Keratinocyte (primary cell): ENCODE measurements around the gene TSHZ1. TPM values are rescaled to one million over a fixed set of nuclear protein-coding genes. Genes with fewer than 3 reads are reported as not detected.

Source experiments
- DNase-seq: peaks from one replicate; pipeline ENCODE4 v3.0.0-alpha.2; 2011; ENCODE audit warnings: low read depth, missing footprints, low spot score
- FAIRE-seq: peaks from 2 replicates; lab custom pipeline; 2011; peaks lifted over from hg19 to GRCh38; lab: Jason Lieb, UNC
- H2AFZ ChIP-seq: 2 replicates; pipeline ENCODE4 v1.6.0; 2012; ENCODE audit warnings: low read length, control low read depth, inconsistent platforms; ENCODE audit not compliant: control insufficient read depth
- H3K27ac ChIP-seq: 2 replicates; pipeline ENCODE4 v1.5.1; 2011; ENCODE audit warnings: low read length; ENCODE audit not compliant: control insufficient read depth, insufficient read depth
- H3K27me3 ChIP-seq: 3 replicates; pipeline ENCODE4 v1.6.0; 2011; ENCODE audit warnings: low read length; ENCODE audit not compliant: control insufficient read depth, insufficient read depth; ENCODE audit errors: extremely low read depth
- H3K36me3 ChIP-seq, 2 experiments: 2 replicates in 1 of 2; 3 replicates in 1 of 2; pipeline ENCODE4 v1.5.1; 2011; ENCODE audit warnings: low read length in 2 of 2, mild to moderate bottlenecking in 1 of 2; ENCODE audit not compliant: control insufficient read depth in 2 of 2, insufficient read depth in 2 of 2; ENCODE audit errors: extremely low read depth in 1 of 2
- H3K4me1 ChIP-seq: 3 replicates; pipeline ENCODE4 v1.5.1; 2011; ENCODE audit warnings: low read length; ENCODE audit not compliant: control insufficient read depth, insufficient read depth; ENCODE audit errors: extremely low read depth
- H3K4me2 ChIP-seq: 3 replicates; pipeline ENCODE4 v1.6.0; 2011; ENCODE audit warnings: low read depth, low read length; ENCODE audit not compliant: control insufficient read depth, insufficient read depth; ENCODE audit errors: extremely low read depth
- H3K4me3 ChIP-seq, 3 experiments: fragments of 200-600 bp in 1 of 3; sonication (generic) in 1 of 3; 2 replicates in 2 of 3; 3 replicates in 1 of 3; pipeline ENCODE4 v1.5.1; 2011 to 2016; ENCODE audit warnings: low read length in 3 of 3, mild to moderate bottlenecking in 3 of 3, control low read depth in 2 of 3, inconsistent platforms in 1 of 3, low read depth in 1 of 3, mixed read lengths in 1 of 3, mixed run types in 1 of 3, moderate library complexity in 1 of 3; ENCODE audit not compliant: control insufficient read depth in 2 of 3, insufficient read depth in 2 of 3; ENCODE audit errors: extremely low read depth in 1 of 3
- H3K79me2 ChIP-seq: 2 replicates; pipeline ENCODE4 v1.6.0; 2012; ENCODE audit warnings: low read length; ENCODE audit not compliant: control insufficient read depth, insufficient read depth
- H3K9ac ChIP-seq: 3 replicates; pipeline ENCODE4 v1.6.0; 2011; ENCODE audit warnings: low read length; ENCODE audit not compliant: control insufficient read depth, insufficient read depth; ENCODE audit errors: extremely low read depth
- H3K9me1 ChIP-seq: 3 replicates; pipeline ENCODE4 v1.6.0; 2011; ENCODE audit warnings: low read length; ENCODE audit not compliant: control insufficient read depth, insufficient read depth; ENCODE audit errors: extremely low read depth
- H3K9me3 ChIP-seq: 2 replicates; pipeline ENCODE4 v1.5.1; 2012; ENCODE audit warnings: low read depth, low read length; ENCODE audit not compliant: control insufficient read depth
- H4K20me1 ChIP-seq: 3 replicates; pipeline ENCODE4 v1.6.0; 2011; ENCODE audit warnings: low read length; ENCODE audit not compliant: control insufficient read depth, insufficient read depth; ENCODE audit errors: extremely low read depth
- EZH2 ChIP-seq: IDR thresholded peaks from one replicate; pipeline ENCODE4 v1.6.1; 2012; ENCODE audit warnings: inconsistent platforms, mild to moderate bottlenecking, low read length, moderate library complexity
- dilution Hi-C: fragments of 300-500 bp; cut with MboI; formaldehyde crosslinking; loops from one replicate; pipeline ENCODE4 v1.7.0; 2020; ENCODE audit warnings: low sequenced_read_pairs; ENCODE audit not compliant: extremely low pct_ligation_motif_present
- polyA plus RNA-seq, 5 experiments: library from polyadenylated mRNA; depleted of rRNA in 3 of 5; stranded (reverse) in 3 of 5; stranded (forward) in 1 of 5; unstranded in 1 of 5; fragments of >200 nt; gene quantifications; 1 replicate in 1 of 5; 2 replicates in 3 of 5; 3 replicates in 1 of 5; pipeline versions ENCODE4 v1.2.1 to v1.2.3, GENCODE V29; 2011 to 2012; ENCODE audit warnings: missing spikeins in 2 of 5, low read depth in 1 of 5, low replicate concordance in 1 of 5
- TF ChIP-seq, protein P1 (sequence below), 3 experiments: IDR thresholded peaks in 1 of 3; conservative IDR thresholded peaks in 1 of 3; optimal IDR thresholded peaks in 1 of 3; 2 replicates in 2 of 3; 3 replicates in 1 of 3; pipeline versions ENCODE3 to v1.5.1; 2011; ENCODE audit warnings: low read length in 3 of 3, mild to moderate bottlenecking in 3 of 3, moderate library complexity in 2 of 3, control low read depth in 1 of 3, inconsistent platforms in 1 of 3; ENCODE audit not compliant: insufficient read depth in 2 of 3; ENCODE audit errors: extremely low read depth in 1 of 3

TSHZ1 gene
- polyA plus RNA-seq, 1 donor (not counting 4 experiments of a cell fraction or from before 2014, with no cell fraction given): 2.2 TPM

DNA sequence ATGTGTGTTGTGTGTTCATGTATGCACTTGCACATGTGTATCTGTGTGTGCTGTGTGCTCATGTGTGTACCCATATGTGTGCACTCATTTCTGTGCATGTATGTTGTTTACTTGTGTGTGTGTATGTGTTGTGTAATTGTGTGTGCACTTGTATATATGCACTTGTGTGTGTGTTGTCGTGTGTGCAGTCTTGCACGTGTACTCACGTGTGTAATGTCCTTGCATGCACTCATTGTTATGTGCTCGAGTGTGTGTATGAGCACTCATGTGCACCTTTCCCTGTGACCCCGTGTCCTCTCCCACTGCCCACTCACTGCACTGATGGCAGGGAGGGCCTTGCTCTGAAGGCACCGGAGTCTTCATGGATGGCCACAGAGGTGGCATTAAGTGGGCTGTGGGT lies 124.9 kb downstream of the TSHZ1 start:
- no peak for FAIRE-seq

DNA sequence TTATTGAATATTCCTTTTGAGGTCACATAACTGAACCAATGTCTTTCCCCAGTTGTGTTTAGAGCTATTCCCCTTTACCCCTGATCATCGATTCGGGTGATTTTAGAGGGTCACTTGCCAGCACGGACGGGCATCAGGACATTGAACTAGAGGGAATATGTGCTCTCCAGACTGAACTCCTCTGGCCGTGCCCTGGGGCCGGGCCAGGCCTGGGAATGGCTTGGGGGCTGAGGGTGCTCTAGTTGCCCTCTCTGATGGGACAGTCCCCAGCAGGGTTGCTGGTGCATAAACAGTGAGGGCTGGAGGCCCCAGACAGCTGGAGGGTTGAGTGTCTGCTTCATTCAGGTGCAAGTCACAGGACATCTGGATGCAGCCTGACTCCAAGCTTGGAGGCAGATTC lies 126.2 kb downstream of the TSHZ1 start:
- Histone ChIP-seq H3K27ac (no peak overlapping the region), H3K9ac (no peak overlapping the region)

More for the DNA sequence above, 124.9 kb downstream of the TSHZ1 start:
- Histone ChIP-seq H4K20me1 (no peaks in the 10 kb centered on the region), H3K27me3 (no peaks in the 10 kb centered on the region), H3K27ac (no peak overlapping the region), H3K9me3 (peaks cover 2% of the 10 kb centered on the region), H3K9me1 (no peaks in the 10 kb centered on the region), H3K4me3 (no peak overlapping the region), H3K36me3 (no peaks in the 10 kb centered on the region), H2AFZ (no peak overlapping the region), H3K9ac (no peak overlapping the region), H3K79me2 (no peaks in the 10 kb centered on the region), H3K4me2 (no peak overlapping the region), H3K4me1 (no peaks in the 10 kb centered on the region)
- dilution Hi-C loops: no loop called here
- no peak for TF ChIP-seq EZH2
- TF ChIP-seq, protein P1, sequence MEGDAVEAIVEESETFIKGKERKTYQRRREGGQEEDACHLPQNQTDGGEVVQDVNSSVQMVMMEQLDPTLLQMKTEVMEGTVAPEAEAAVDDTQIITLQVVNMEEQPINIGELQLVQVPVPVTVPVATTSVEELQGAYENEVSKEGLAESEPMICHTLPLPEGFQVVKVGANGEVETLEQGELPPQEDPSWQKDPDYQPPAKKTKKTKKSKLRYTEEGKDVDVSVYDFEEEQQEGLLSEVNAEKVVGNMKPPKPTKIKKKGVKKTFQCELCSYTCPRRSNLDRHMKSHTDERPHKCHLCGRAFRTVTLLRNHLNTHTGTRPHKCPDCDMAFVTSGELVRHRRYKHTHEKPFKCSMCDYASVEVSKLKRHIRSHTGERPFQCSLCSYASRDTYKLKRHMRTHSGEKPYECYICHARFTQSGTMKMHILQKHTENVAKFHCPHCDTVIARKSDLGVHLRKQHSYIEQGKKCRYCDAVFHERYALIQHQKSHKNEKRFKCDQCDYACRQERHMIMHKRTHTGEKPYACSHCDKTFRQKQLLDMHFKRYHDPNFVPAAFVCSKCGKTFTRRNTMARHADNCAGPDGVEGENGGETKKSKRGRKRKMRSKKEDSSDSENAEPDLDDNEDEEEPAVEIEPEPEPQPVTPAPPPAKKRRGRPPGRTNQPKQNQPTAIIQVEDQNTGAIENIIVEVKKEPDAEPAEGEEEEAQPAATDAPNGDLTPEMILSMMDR (optimal IDR thresholded peaks at IDR 0.05 in 1 of 3, IDR thresholded peaks at IDR 0.05 in 1 of 3, conservative IDR thresholded peaks at IDR 0.05 in 1 of 3; ENCODE audit: extremely low read depth in 1 of 3, insufficient read depth in 2 of 3, low read length in 3 of 3): no peak
- no peak for DNase-seq

More for the DNA sequence above, 126.2 kb downstream of the TSHZ1 start:
- H4K20me1 ChIP-seq: no peaks in the 10 kb centered on the region
- H3K4me1 ChIP-seq: no peaks in the 10 kb centered on the region
- no peak overlapping the region for H3K4me2 ChIP-seq
- no peak overlapping the region for H3K4me3 ChIP-seq
- H3K9me3 ChIP-seq: peaks cover 2% of the 10 kb centered on the region
- DNase-seq: no peak
- H3K27me3 ChIP-seq: no peaks in the 10 kb centered on the region
- TF ChIP-seq EZH2: no peak
- TF ChIP-seq, protein P1 (optimal IDR thresholded peaks at IDR 0.05 in 1 of 3, IDR thresholded peaks at IDR 0.05 in 1 of 3, conservative IDR thresholded peaks at IDR 0.05 in 1 of 3; ENCODE audit: extremely low read depth in 1 of 3, insufficient read depth in 2 of 3, low read length in 3 of 3): no peak
- dilution Hi-C loops: no loop called here
- no peaks in the 10 kb centered on the region for H3K36me3 ChIP-seq
- no peak for FAIRE-seq
- H3K9me1 ChIP-seq: no peaks in the 10 kb centered on the region
- H2AFZ ChIP-seq: no peak overlapping the region
- H3K79me2 ChIP-seq: no peaks in the 10 kb centered on the region
